Measurements from ENCODE around the gene EFEMP2. TPM values are rescaled to one million over a fixed set of nuclear protein-coding genes. Genes with fewer than 3 reads are reported as not detected.

The EFEMP2 gene
- total and polyA plus RNA-seq, 2 experiments from 2014 or later, result 7.4 to 9.4 TPM

GRCh38 chr11:65896034-65896999 lies 23.7 kb upstream of the EFEMP2 start:
- H2AFZ ChIP-seq, result no peak overlapping the region
- no peak overlapping the region for H3K4me3 ChIP-seq
- H3K27me3 ChIP-seq (ENCODE audit: insufficient read depth), result peaks cover 36% of the 10 kb centered on the region
- H3K4me1 Mint-ChIP-seq, result peaks cover 22% of the 10 kb centered on the region
- H3F3A ChIP-seq (replicated peaks; ENCODE audit: low read depth), result peaks cover 22% of the 10 kb centered on the region
- ATAC-seq (no peak), DNase-seq (ENCODE audit: low spot score) (no peak)
- H3K79me2 ChIP-seq (replicated peaks; ENCODE audit: insufficient read depth), result peaks cover 4% of the 10 kb centered on the region
- peaks cover 9% of the 10 kb centered on the region for H3K36me3 Mint-ChIP-seq (ENCODE audit: low read depth)
- H3K4me1 ChIP-seq (ENCODE audit: insufficient read depth), result peaks cover 19% of the 10 kb centered on the region
- no peaks in the 10 kb centered on the region for H3K9me2 ChIP-seq (ENCODE audit: insufficient read depth)
- H3K27ac ChIP-seq (ENCODE audit: low read depth), result no peak overlapping the region
- no peak overlapping the region; the same call in 2 of the 3 replicates for H3K4me3 Mint-ChIP-seq
- peaks cover 47% of the 10 kb centered on the region for H3K27me3 Mint-ChIP-seq (ENCODE audit: insufficient read depth, low read depth, poor library complexity)
- peaks cover 7% of the 10 kb centered on the region for H4K20me1 ChIP-seq (replicated peaks; ENCODE audit: insufficient read depth)
- no peak overlapping the region for H3K4me2 ChIP-seq
- H3K36me3 ChIP-seq (ENCODE audit: insufficient read depth), result no peaks in the 10 kb centered on the region
- TF ChIP-seq JUNB (IDR thresholded peaks at IDR 0.05; ENCODE audit: unreplicated experiment), result no peak
- H3K9me3 Mint-ChIP-seq, result peaks cover 2% of the 10 kb centered on the region; the same call in 1 of the 3 replicates
- no peak overlapping the region for H3K27ac Mint-ChIP-seq

GRCh38 chr11:65895482-65895981 lies 22.9 kb upstream of the EFEMP2 start:
- Histone ChIP-seq H3K4me3 (no peak overlapping the region), H3K4me1 (ENCODE audit: insufficient read depth) (peaks cover 19% of the 10 kb centered on the region), H3K36me3 (ENCODE audit: insufficient read depth) (no peaks in the 10 kb centered on the region), H2AFZ (no peak overlapping the region), H4K20me1 (replicated peaks; ENCODE audit: insufficient read depth) (peaks cover 7% of the 10 kb centered on the region), H3K27ac (ENCODE audit: low read depth) (no peak overlapping the region), H3K4me2 (no peak overlapping the region), H3K27me3 (ENCODE audit: insufficient read depth) (peaks cover 34% of the 10 kb centered on the region), H3K79me2 (replicated peaks; ENCODE audit: insufficient read depth) (peaks cover 4% of the 10 kb centered on the region), H3F3A (replicated peaks; ENCODE audit: low read depth) (peaks cover 15% of the 10 kb centered on the region), H3K9me2 (ENCODE audit: insufficient read depth) (no peaks in the 10 kb centered on the region)
- Mint-ChIP-seq H3K36me3 (ENCODE audit: low read depth) (peaks cover 9% of the 10 kb centered on the region), H3K4me3 (no peak overlapping the region; the same call in 2 of the 3 replicates), H3K27ac (no peak overlapping the region), H3K27me3 (ENCODE audit: insufficient read depth, low read depth, poor library complexity) (peaks cover 40% of the 10 kb centered on the region), H3K4me1 (peaks cover 22% of the 10 kb centered on the region), H3K9me3 (peaks cover 2% of the 10 kb centered on the region; the same call in 1 of the 3 replicates)
- TF ChIP-seq CTCF (conservative IDR thresholded peaks at IDR 0.05; ENCODE audit: low read depth in 2 of 2) (no peak), ZNF331 (CRISPR knock-in tag; IDR thresholded peaks at IDR 0.05; ENCODE audit: low read depth) (no peak), ETS1 (IDR thresholded peaks at IDR 0.05) (no peak), ZNF462 (CRISPR knock-in tag; IDR thresholded peaks at IDR 0.05) (no peak), EZH2 (IDR thresholded peaks at IDR 0.05; ENCODE audit: low read depth, unreplicated experiment) (no peak), JUNB (IDR thresholded peaks at IDR 0.05; ENCODE audit: unreplicated experiment) (no peak), STAT1 (IDR thresholded peaks at IDR 0.05; ENCODE audit: unreplicated experiment) (no peak), NANOG (IDR thresholded peaks at IDR 0.05; ENCODE audit: borderline replicate concordance) (no peak), POLR2AphosphoS5 (IDR thresholded peaks at IDR 0.05; ENCODE audit: low read depth) (no peak)
- DNase-seq (ENCODE audit: low spot score) (no peak), ATAC-seq (no peak)

All from GM23338 (cell line).